Epithelial cell of proximal tubule (primary cell): ENCODE measurements around the gene GPATCH2L. TPM values are rescaled to one million over a fixed set of nuclear protein-coding genes. Genes with fewer than 3 reads are reported as not detected.

Source experiments
- DNase-seq: peaks from one replicate; pipeline ENCODE4 v3.0.0-alpha.2; 2011; ENCODE audit warnings: low read depth
- H3K4me3 ChIP-seq: 2 replicates; pipeline ENCODE4 v1.5.1; 2011; ENCODE audit warnings: low read depth, mild to moderate bottlenecking, low read length
- total RNA-seq: library from RNA; depleted of rRNA; stranded (reverse); fragments of >200 nt; gene quantifications from 2 replicates; pipeline ENCODE4 v1.2.3, GENCODE V29; 2015
- TF ChIP-seq, protein P1 (sequence below): conservative IDR thresholded peaks from 2 replicates; pipeline ENCODE4 v1.5.1; 2012; ENCODE audit warnings: low read depth, mild to moderate bottlenecking, low read length

GPATCH2L gene
- total RNA-seq, 1 donor from 2014 or later, result 44.2 TPM

DNA sequence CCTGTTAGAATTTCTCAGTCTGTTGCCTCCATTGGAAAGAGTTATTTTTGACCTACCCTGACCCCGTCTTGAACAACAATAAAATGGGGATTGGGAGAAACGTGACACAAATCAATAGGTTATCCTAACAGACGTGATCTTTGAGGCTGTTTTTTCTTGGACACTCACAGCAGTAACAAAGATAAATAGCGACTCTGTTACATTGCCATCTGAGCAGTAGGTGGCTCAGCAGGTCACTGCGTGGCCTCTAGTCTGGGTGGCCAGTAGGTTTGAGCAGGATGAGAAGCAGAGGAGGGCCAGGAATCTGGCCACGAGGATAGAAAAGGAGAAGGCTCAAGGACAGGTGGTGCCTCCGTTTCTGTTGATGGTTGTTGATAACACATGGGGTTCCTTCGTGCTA, 101.4 kb downstream of the GPATCH2L start:
- no peak for DNase-seq
- TF ChIP-seq, protein P1, sequence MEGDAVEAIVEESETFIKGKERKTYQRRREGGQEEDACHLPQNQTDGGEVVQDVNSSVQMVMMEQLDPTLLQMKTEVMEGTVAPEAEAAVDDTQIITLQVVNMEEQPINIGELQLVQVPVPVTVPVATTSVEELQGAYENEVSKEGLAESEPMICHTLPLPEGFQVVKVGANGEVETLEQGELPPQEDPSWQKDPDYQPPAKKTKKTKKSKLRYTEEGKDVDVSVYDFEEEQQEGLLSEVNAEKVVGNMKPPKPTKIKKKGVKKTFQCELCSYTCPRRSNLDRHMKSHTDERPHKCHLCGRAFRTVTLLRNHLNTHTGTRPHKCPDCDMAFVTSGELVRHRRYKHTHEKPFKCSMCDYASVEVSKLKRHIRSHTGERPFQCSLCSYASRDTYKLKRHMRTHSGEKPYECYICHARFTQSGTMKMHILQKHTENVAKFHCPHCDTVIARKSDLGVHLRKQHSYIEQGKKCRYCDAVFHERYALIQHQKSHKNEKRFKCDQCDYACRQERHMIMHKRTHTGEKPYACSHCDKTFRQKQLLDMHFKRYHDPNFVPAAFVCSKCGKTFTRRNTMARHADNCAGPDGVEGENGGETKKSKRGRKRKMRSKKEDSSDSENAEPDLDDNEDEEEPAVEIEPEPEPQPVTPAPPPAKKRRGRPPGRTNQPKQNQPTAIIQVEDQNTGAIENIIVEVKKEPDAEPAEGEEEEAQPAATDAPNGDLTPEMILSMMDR, result no peak
- no peak overlapping the region for H3K4me3 ChIP-seq

DNA sequence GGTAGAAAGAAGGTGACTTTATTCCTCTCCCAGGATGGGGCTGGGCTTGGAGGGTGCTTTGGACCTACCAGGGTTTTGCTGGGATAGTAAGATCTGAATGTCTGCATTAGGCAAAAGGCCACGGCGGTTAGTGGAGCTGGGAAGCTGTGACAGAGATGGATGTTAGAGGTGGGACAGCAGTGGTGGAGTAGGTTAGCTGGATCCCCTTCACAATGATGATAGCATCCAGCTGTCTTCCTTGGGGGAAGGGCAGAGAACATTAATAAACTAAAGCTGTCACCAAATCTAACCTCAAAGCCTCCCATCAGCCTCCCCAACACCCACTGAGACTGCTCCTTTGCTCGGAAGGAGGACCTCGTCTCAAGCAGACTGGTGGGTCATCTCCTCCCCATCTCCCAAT, 104.8 kb downstream of the GPATCH2L start:
- TF ChIP-seq, protein P1, result no peak
- no peak for DNase-seq
- no peak overlapping the region for H3K4me3 ChIP-seq

- no peak overlapping the region for H3K4me3 ChIP-seq
- no peak for DNase-seq
- TF ChIP-seq, protein P1, result no peak
Observed at GRCh38 chr14:76257111-76257803, 105.5 kb downstream of the GPATCH2L start.

- DNase-seq, result no peak
- H3K4me3 ChIP-seq, result no peak overlapping the region
Observed at GRCh38 chr14:76257842-76258397, 106.2 kb downstream of the GPATCH2L start.

DNA sequence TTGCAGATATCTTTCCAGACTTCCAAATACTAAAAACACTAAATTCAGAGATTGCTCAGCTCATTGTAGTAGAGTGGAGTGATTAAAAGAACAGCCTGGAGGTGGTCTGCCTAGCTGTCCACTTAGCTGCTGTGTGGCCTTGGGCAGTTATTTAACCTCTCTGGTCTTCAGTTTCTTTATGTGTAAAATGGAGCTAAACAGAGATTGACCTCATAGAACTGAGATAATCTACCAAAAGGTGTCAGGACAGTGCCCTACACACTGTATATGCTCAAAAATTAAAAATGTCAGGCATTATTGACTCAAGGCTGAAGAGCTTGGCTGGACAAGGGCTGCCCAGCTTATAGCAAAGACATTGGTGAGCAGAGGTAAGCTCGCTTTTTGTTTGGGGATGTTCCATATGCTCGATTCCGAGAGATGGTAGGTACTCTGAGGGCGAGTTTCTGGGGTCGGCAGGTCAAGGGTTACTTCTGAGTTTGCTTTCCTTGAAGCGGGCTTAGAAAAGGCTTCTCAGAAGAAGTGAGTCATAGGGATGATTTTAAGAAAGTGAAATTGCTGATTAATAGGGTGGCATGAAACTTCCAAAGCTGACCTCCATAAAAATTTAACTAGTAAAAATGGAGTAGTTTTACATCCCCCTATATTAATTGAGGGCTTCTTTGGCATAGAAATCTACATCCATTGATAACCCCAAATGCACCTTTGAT, 107.5 kb downstream of the GPATCH2L start:
- TF ChIP-seq, protein P1, result no peak
- H3K4me3 ChIP-seq, result no peak overlapping the region
- DNase-seq, result no peak

More at GRCh38 chr14:76257842-76258397, 106.2 kb downstream of the GPATCH2L start:
- TF ChIP-seq, protein P1, result no peak

GRCh38 chr14:76260749-76261148, 109.0 kb downstream of the GPATCH2L start:
- no peak for DNase-seq
- TF ChIP-seq, protein P1, result no peak

DNA sequence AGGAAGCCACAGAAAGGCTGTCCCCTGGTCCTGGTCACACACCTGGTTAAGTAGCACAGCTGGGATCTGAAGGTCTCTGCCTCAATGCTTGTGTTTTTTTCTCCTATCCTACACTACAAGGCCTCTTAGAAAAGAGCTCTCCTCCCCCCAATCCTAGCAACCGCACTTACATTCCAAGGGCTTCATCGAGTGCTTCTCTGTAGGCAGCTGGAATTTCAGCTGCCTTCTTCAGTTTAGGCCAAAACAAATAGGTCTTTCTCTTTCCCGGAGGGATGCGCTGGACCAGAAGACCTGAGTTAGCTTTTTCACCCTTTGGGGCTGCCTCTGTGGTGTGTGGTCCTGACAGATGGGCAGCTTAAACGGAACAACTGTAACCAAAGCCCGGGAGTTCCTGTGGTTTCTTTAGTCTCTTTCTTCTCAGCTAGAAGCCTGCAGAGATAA, 109.7 kb downstream of the GPATCH2L start:
- no peak for DNase-seq
- H3K4me3 ChIP-seq, result no peak overlapping the region
- TF ChIP-seq, protein P1, result no peak

More at GRCh38 chr14:76260749-76261148, 109.0 kb downstream of the GPATCH2L start:
- H3K4me3 ChIP-seq, result no peak overlapping the region
